ENCODE results near the gene C10orf120. TPM values are rescaled to one million over a fixed set of nuclear protein-coding genes. Genes with fewer than 3 reads are reported as not detected.
A peak's percentile ranks its signal among the peaks of the same experiment; 100 is the strongest.

Gene C10orf120
- total RNA-seq, 1 donor from 2014 or later, result not detected

DNA sequence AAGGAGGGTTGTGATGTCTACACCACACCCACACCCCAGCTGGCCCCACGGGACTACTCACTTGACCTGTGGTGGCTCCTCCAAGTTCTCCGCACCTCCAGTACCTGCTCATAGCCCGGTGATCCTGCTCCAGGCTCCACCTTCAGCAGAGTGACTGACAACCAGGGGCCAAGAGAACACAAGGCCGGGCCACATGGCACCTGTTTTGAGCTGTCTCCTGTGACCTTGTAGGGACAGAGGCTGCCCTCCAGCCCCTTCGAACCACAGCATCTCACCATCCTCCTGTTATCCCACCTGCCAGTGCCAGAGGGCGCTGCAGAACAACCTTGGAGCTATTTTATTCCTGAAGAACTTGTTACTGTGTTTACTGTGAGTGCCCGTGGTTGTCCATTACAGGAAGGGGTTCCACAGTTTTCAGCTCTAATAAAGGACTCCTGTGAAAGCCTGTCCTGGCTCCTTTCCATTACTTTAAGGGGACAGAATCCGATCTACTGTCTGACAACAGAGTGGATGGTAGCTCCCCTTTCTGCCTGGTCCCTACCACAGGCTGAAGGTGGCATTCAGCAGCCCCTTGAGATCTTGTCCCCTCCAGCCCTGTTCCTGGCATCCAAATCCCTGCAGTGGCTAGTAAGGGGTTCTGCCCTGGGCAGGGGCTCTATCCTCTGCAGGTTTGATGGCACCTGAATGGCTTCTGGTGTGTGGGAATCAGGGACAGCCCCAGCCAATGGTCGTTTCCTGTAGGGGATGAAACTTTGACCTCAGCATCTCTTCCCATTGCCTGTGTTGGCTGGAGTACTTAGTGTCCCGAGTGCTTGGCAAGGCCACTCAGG is 50.8 kb downstream of the C10orf120 start:
- Mint-ChIP-seq H3K27ac (no peak overlapping the region), H3K4me1 (no peaks in the 10 kb centered on the region), H3K27me3 (peaks cover 8% of the 10 kb centered on the region), H3K36me3 (ENCODE audit: low read depth) (no peaks in the 10 kb centered on the region), H3K9me3 (no peaks in the 10 kb centered on the region), H3K4me3 (no peak overlapping the region)
- DNase-seq, result peak; percentile 75
- intact Hi-C loops (cut with micrococcal nuclease), result no loop called here

Other genes starting within 250 kb of the C10orf120 start
- not detected in 2 replicates for gene ARMS2, start 245.2 kb downstream of the C10orf120 start, total RNA-seq
- not detected in 2 replicates for gene HTRA1, start 238.3 kb downstream of the C10orf120 start, total RNA-seq
- gene DMBT1, start 139.1 kb downstream of the C10orf120 start, total RNA-seq, result not detected in 2 replicates
- 3.1 and 3.7 TPM in 2 replicates for gene CUZD1, start 146.0 kb upstream of the C10orf120 start, total RNA-seq
- 14.2 and 15.2 TPM in 2 replicates for gene FAM24B, start 179.7 kb upstream of the C10orf120 start, total RNA-seq
- not detected in 2 replicates for gene FAM24A, start 210.8 kb upstream of the C10orf120 start, total RNA-seq

All from activated CD4-positive, alpha-beta T cell treated with anti-CD3 and anti-CD28 coated beads, Interleukin-2, amount 10 ng/mL, durations not matched to agents 24 days and 14 days (primary cell).